HG03342 (cell line): ENCODE data around the gene DRAXIN.

Experiments used
- ATAC-seq: cut with Tn5 transposase; IDR thresholded peaks from one replicate; pipeline ENCODE4 v1.9.1; 2021; ENCODE audit warnings: mild to moderate bottlenecking, moderate library complexity; ENCODE audit not compliant: unreplicated experiment

The DRAXIN gene

GRCh38 chr1:11707621-11708276 lies 16.2 kb downstream of the DRAXIN start:
- no peak for ATAC-seq

GRCh38 chr1:11708554-11709350 lies 17.2 kb downstream of the DRAXIN start:
- no peak for ATAC-seq

- no peak for ATAC-seq
Observed at GRCh38 chr1:11711490-11711889, 20.0 kb downstream of the DRAXIN start.

- no peak for ATAC-seq
Observed at GRCh38 chr1:11712285-11712684, 20.8 kb downstream of the DRAXIN start.

GRCh38 chr1:11713095-11713494 lies 21.6 kb downstream of the DRAXIN start:
- no peak for ATAC-seq

GRCh38 chr1:11714831-11715575 lies 23.5 kb downstream of the DRAXIN start:
- ATAC-seq: no peak

GRCh38 chr1:11719313-11720032 lies 28.0 kb downstream of the DRAXIN start:
- ATAC-seq: peak; percentile 52

GRCh38 chr1:11720033-11720376 lies 28.5 kb downstream of the DRAXIN start:
- no peak for ATAC-seq

- no peak for ATAC-seq
Observed at GRCh38 chr1:11720525-11720924, 29.0 kb downstream of the DRAXIN start.

- no peak for ATAC-seq
Observed at GRCh38 chr1:11721311-11721710, 29.8 kb downstream of the DRAXIN start.

- ATAC-seq: no peak
Observed at GRCh38 chr1:11722538-11722937, 31.0 kb downstream of the DRAXIN start.

GRCh38 chr1:11725616-11726015 lies 34.1 kb downstream of the DRAXIN start:
- ATAC-seq: no peak

- no peak for ATAC-seq
Observed at GRCh38 chr1:11727119-11727518, 35.6 kb downstream of the DRAXIN start.

GRCh38 chr1:11728126-11728806 lies 36.8 kb downstream of the DRAXIN start:
- no peak for ATAC-seq

- no peak for ATAC-seq
Observed at GRCh38 chr1:11729155-11729497, 37.6 kb downstream of the DRAXIN start.

GRCh38 chr1:11729498-11730428 lies 38.3 kb downstream of the DRAXIN start:
- no peak for ATAC-seq

GRCh38 chr1:11730429-11730891 lies 39.0 kb downstream of the DRAXIN start:
- no peak for ATAC-seq

GRCh38 chr1:11731691-11732283 lies 40.3 kb downstream of the DRAXIN start:
- no peak for ATAC-seq

GRCh38 chr1:11733306-11733705 lies 41.8 kb downstream of the DRAXIN start:
- no peak for ATAC-seq
